Stimulated activated CD4-positive, alpha-beta T cell treated with anti-CD3 and anti-CD28 coated beads, TNF-alpha, amount 100 ng/mL, for 4 hours (primary cell): ENCODE results near the gene DSCAML1.

Experiments
- DNase-seq, 3 experiments: peaks; one replicate each; pipeline ENCODE4 v3.0.0-alpha.2; 2020; ENCODE audit warnings: low read depth in 3 of 3

The DSCAML1 gene

DNA sequence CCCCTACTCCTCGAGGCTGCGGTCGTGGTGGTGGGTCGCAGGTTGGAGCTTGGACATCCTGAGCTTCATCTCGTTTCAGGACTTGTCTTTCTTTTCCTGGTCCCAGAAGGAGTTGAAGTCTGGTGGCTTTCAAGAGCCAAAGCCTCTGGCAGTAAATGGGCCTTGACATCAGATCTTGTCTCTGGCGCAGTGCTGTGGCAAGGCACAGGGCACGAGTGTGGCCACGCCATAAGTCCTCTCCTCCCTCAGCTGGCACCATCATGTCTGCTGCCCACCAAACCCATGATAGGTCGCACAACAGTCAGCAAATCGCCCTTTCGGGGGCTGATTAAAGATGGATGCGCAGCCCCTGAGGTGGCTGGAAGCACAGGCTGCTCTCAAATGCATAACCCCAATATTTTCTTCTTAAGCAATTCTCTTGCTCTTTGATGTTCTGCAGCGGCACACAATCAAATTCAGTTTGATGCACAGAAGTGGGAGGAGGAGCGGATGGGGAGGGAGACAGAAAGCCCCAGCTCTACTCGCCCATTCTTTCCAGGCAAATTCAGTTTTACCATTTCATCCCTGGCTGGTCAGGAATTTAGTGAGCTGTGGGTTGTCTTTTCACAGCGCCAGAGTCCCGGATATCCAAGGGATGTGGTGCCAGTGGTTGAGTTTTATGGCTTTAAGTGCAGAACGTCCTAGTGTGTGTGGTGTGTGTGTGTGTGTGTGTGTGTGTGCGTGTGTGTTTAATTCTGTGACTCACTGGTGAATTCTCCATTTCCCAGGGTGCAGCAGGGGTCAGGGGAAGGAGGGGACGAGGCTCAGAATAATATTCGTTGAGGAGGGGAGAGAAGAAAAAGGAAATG is 162.0 kb downstream of the DSCAML1 start:
- no peak for DNase-seq

DNA sequence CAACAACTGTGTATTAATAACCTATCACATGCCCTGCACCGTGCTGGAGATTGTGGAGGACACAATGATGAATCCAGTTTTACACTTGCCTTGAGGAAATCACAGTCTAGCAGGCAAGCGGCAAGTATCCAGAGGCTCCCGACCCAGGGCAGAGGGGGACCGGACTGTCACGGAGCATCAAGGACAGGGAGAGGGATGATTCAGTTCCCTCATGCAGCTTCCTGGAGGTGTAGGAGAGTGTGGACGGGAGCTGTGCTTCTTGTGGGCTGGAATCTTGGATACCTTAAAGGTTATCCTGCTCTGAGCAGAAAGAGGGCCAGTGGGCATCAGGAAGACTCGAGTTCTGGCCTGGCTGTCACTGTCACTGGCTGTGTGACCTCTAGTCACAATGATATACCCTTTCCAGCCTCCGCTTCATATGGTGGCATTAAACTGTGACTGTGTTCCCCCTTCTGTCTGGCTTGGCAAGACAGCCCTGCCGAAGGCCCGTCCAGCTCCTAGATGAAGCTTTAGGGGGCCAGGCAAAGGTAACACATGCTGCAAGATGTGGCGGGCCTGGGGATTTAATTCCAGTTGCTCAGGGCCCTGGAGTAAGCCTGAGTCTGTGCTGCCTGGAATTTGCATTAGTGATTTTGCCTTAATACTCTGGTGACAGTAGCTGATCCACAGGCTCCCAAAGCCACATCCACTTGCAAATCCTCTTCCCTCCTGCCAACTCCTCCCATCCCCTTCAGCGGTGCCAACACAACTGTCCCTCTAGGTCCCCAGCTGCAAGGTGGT is 162.8 kb downstream of the DSCAML1 start:
- no peak for DNase-seq

DNA sequence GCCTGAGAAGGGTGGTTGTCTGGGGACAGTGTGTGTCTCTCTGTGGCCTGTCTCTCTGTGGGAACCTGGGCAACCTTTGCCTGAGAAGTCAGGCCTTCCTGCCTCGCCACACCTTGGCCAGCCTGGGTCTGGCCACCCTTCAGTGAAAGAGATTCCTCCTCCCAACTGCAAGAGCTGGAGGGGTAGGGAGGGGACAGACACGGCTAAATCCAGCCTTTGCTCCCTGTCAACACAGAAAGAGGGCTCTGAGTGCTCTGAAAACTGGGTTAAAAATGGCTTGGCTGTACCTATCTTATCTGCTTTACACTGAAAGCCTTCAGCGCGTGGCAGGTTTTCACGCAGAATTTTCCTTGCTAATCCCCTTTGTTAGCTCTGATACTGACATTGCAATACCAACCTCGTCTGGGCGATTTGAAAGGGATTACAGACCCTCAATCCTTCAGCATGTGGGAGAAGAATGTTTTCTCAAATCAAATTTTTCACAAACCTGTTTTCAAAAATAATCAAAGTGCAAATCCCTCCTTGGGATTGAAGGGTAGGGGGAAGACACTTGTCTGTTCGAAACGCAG is 163.7 kb downstream of the DSCAML1 start:
- no peak for DNase-seq

DNA sequence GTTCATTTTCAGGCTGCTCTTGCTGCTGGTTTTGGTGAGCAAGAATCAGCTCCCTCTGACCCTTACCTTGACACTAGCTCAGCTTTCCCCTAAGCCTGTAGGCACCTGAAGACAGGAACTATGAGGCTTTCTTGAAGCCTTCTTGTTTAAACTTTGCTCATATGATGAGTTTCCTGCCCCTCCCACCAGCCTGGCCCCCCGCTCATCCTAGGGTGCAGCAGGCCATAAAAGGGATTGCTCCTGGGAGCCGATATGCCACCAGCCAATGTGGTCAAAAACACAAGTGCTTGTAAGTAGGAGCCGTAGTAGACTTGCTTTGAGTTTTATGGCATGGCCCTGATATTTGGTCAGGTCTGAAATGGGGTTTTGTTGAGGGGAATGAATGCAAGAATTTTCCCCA is 164.7 kb downstream of the DSCAML1 start:
- DNase-seq = no peak

DNA sequence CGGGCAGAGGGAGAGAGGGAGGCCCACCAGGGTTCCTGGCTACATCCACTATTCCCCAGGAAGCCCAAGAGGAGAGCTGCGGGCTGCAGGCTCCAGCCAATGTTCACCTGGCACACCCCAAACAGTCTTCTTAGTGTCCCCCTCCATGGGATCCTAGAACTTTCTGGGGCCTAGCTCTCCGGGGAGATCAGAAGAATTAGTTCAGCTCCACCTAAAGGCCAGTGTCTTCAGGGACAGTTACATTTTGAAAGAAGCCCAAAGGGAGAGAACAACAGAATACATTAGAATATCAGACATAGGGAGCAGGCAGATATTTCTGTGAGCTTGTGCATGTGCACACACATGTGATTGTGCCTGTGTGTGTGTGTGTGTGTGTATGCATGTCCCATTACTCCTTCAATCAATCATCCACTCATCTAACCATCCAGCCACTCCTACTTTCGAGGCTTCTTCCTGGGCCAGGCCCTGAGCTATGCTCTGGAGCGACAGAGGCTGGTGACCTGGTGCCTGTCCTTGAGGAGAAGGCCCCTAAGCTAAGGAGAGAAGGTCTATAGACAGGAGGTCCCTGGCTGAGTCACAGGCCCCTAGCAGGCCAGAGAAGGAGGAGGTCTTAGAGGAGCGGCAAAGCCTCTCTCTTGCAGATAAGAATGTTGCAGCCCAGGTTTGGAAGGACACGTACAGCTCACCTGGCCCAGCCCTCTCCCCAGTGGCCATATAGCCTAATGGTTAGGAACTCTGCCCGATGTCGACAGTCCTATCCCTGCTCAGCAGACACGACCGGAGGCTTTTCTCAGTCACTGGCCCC is 165.5 kb downstream of the DSCAML1 start:
- DNase-seq = no peak

DNA sequence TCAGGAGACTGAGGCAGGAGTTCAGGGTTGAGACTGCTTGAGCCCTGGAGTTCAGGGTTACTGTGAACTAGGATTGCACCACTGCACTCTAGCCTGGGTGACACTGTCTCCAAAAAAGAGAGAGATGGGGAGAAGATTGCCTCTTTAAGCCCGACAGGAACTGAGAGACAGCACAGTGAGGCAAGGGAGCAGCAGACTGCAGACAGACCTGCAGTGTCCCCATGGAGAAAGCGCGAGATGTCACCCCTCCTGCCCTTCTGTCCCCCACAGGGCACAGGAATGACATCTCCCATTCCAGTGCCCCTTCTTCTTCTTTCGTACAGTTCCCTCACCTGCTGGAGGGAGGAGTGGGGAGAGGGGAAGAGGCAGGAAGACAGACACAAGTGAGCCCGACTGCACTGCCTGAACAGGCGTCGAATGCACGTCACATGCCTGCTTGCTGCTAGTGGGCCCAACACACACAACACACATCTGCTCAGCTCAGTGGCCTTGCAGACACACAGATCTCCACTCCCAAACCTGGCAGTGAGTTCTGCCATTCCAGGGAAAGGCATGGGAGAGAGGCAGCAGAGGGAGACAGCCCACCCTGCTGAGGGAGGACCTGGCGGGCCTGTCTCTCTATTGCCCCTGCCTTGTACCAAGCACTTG is 167.0 kb downstream of the DSCAML1 start:
- no peak for DNase-seq

DNA sequence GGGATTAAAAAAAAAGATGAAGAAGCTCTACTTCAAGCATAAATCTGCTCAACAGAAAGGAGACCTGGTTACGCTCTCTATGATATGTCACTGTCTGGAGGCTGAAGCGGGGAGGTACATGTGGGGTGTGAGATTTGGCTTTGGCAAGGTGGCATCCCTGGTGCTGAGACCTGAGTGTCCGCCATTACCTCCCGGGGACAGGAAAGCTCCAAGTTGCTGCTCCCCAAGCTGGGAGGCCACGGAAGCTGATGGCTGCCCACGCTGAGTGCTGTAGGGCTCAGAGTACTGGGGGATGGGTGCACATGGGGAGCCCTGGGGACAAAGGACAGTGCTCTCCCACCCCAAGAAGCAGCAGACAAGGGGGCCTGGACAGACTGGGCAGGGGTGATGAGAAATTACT is 167.9 kb downstream of the DSCAML1 start:
- DNase-seq = no peak

DNA sequence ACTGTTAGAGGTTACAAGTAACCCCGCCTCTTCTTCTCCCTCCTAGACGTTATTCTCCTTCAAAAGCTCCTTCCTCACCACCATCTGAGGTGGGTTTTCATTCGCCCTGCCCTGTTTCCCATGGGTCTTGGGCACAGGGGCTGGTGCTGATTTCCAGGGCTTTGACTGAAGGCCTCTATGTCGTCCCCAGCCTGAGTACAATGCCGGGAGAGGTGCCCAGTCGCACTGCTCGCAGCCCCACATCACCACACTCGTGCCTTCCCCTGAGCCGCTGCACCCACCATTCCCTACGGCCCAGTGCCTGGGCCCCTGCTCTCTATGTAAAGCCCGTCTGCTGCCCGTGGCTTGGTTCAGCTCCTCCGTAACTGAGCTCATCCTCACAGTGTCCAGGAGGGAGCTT is 169.8 kb downstream of the DSCAML1 start:
- no peak for DNase-seq

DNA sequence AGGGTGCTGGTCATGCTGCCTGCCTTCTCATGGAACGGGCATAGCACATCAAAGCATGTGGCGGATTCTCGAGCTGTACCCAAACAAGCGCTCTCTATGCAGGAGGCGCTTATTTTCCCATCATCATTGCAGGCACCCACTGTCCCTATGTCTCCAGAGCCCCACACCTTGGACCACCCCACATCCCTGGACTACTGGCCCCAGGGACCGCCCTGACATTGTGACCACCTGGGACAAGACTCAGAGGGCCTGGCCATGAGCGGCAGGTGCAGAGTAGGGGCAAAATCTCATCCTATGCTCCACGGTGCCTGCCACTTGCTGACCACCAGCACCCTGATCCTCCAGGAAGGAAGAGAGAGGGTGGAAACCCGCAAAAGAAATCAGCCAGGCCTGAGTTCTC is 170.4 kb downstream of the DSCAML1 start:
- DNase-seq = no peak

DNA sequence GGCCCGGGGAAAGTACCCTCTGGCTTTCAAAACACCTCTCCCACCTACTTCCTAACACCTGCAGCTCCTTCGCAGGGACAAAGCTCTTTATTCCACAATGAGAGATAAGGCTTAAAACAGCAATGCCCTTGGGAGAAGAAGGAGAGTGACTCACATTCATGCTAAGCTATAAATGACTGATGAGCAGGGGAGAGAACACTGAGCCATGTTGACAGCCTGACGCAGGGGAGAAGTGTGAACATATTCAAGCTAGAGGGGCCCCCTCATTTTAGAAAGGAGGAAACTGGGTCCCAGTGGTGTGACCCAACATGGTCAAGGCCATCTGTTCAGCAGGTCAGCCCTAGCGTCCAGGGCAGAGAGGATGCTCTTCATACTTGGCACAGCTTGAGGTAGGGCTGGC is 171.8 kb downstream of the DSCAML1 start:
- DNase-seq = no peak

DNA sequence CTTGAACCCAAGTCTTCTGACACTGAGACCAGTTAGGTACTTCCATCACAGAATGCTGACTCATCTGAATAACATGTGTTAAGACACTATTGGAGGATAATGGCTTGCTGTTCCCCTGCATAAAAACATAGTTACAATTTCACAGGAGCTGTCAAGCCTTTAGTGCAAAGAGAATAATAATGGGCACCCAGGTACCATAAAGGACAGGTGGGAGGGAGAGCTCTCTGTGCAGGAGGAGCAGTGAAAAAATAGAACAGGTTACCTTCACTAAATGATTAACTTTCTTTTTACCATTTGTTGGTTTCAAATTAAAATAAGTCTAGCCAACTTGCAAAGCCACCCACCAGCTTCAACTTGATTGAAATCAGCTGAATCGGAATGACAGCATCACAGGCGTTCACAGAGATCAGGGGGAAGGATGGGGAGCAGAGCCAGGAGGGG is 173.2 kb downstream of the DSCAML1 start:
- DNase-seq = no peak

DNA sequence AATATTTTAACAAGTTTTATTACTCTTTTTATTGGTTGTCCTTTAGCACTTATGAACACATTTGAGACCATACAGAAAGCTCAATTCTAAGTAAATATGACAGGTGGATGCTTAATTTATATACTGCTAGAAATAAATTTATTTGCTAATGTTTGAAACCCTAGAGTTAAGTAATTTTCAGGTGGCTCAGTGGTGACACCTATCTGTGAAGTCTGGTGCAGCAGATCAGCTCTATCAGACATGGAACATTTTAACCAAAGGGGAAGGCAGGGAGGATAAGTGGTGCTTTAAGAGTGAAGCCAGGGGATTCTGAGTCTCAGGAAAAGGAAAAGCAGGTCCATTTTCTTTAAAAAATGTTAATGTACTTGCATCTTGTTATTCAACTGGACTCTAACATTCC is 175.8 kb downstream of the DSCAML1 start:
- DNase-seq = no peak

DNA sequence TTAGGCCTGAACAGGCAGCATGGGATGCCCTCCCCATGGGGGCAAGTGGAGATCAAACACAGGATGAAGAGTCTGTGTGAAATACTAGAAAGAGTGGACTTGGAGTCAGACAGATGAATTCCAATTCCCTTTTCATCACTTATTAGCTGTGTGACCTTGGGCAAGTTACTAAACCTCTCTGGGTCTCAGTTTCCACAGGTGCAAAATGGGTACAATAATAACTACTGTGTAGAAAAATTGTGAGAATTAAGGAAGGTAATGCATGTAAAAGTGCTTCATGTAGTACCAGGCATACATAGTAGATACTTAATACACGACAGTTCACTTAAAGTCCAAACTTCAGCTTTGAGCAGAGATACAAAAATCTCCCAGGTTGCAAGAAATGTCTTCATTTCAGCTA is 176.4 kb downstream of the DSCAML1 start:
- no peak for DNase-seq

DNA sequence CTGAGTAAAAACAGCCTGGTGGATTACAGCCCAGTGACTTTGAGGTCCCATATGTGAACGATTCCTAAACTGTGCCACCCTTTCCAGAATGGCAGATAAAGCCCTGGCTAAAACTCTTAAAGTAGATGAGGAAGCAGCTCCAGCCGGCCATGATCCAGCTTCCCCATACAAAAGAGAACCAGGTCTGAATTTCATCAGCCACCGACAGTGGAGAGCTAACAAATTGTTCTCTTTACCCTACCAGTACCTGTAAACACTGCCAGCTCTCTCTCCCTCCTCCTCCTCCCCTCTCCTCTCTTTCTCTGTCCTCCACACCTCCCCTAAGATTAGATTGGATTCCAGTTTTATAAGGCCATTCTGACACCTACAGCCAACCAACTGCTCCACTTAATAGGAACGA is 176.9 kb downstream of the DSCAML1 start:
- no peak for DNase-seq

DNA sequence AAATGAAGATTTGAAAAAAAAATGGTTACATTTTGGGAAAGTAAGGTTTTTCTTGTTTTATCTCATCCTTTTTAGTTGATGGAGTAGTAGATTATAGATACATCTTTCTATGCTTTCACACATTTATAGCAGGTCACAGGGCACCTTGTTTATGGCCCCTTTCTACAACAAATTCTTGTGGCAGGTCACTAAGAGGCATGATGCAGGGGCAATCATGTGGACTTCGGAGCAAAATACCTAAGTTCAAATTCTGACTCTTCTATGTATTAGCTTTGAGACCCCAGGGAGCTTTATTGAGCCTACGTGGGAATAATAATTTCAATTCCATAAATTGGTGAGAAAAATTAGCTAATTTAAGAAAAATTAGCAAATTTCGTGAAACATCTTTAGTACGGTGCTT is 177.4 kb downstream of the DSCAML1 start:
- no peak for DNase-seq

DNA sequence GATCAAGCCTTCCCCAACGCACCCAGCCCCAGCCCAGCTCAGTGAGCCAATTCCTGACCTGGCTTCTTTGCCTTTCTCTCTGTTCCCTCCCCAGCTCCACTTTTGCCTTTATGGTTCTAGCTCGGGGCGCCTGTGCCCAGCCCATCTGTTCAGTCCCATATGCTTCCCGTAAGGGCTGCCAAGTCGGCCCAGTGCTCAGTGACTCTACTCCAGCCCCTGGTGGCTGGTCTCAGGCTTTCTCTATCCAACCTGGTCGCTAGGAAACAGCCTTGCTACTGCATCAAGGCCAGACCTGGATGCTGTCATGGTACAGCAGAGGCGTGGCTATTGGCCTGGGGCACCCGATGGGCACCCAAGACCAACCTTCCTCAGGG is 178.0 kb downstream of the DSCAML1 start:
- no peak for DNase-seq

DNA sequence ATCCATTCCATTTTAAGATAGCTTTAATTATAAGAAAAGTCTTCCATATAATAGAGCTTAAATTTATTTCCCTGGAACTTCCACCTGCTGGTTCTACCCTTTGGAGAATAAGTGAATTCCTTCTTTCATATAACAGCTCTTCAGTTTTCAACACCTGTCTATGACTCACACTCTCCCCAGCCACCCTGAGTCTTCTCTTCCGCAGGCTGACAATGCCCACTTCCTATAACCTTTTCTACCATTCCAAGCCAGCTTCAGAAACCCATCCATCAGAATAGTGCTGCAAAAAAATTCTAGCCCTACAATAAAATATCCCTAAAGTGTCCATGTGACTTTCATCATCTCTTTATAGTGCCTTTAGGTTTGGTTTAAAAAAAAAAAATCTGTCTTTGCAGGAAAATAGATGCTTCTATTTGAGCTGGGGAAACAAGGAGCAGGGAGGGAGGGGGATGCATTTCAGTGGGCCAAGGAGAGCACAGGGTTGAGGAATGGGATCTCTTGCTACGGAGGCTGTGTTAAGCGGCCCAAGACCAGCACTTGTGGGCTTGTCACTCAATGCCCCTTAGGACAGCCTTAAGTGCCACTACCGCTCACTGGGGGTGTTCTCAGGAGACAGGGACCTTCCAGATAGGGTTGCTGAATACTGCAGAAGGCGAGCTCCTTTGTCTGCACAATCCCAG is 178.6 kb downstream of the DSCAML1 start:
- no peak for DNase-seq

DNA sequence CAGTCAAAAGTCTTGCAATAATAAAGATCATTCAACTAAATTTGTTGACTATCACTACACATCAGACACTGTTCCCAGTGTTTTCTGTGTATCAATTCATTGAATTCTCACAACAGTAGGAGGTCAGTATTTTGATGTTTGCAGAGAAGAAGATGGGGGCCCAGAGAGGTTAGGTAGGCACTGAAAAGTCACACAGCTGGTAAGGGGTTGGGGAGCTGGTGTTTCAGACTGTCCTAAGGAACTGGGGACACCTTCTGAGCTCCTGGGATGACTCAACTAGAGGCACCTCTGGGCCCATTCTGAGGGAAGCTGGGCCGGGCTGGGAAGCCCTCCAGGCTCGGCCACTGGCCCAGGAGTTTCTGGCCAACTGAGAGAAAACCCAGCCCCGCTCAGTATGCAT is 180.0 kb downstream of the DSCAML1 start:
- DNase-seq = no peak

DNA sequence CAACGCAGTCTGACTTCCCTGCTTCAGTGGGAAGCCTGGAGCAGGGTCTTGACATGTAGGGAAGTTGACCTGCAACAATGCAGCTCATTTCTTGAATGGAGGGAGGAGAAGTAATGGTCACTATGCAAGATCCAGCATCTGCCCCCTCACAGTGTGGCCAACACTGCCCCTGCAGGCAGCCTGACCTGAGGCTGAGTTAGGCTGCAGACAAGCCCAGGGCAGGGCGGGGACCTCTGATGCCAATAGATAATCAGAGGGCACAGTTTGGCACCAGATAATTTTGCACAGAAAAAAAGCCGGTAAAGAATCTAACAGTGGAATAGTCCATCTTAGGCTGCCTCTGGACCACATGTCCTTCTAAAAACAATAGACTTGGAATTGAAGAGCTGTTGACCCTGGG is 182.3 kb downstream of the DSCAML1 start:
- no peak for DNase-seq

DNA sequence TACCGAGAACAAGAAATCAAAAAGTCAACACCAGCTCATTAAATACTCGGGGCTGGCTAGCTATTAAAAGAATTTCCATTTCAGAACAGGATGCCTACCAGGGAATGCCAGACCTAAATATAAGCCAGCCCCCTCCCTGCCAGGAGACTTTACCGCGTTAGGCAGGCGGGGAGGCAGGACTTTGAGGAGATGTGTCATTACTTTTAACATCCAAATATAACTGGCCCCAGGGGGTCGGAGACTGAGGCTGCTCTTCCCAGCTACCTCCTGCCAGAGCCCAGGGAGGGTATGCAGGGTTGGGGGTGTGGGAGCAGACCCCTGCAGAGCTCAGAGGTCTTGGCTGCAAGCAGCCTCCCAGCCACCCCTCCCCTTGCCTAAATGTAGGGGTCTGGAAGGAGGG is 183.5 kb downstream of the DSCAML1 start:
- no peak for DNase-seq

DNA sequence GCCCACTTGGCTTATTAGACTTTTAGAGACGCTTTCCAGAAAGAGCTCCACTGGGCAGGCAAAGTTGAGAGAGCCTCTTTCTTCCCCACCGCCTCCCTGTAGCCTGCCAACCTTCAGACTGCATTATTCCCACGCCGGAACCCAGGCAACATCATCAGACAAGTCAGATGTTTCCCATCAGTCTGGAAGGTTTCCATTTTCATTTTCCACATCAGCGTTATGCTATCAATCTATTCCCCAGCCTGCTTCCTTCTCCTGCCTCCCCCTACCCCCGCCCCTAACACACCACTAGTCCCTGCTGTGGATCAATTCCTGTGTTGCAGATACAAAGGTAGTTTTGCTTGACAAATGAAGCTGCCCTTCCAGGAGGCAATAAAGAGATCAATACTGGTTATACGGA is 184.8 kb downstream of the DSCAML1 start:
- DNase-seq = no peak
